ENCODE results near the gene CRBN.

The CRBN gene

GRCh38 chr3:3109407-3110298, 69.8 kb downstream of the CRBN start:
- no peak for DNase-seq

GRCh38 chr3:3107858-3108257, 71.6 kb downstream of the CRBN start:
- DNase-seq, result no peak

- DNase-seq, result no peak
Measured at GRCh38 chr3:3107181-3107580, 72.3 kb downstream of the CRBN start.

GRCh38 chr3:3105815-3106214, 73.7 kb downstream of the CRBN start:
- DNase-seq, result no peak

- DNase-seq, result no peak
Measured at GRCh38 chr3:3105246-3105645, 74.2 kb downstream of the CRBN start.

GRCh38 chr3:3102751-3103150, 76.7 kb downstream of the CRBN start:
- no peak for DNase-seq

- no peak for DNase-seq
Measured at GRCh38 chr3:3101660-3102458, 77.6 kb downstream of the CRBN start.
